GM12878 (cell line): ENCODE results near the gene KRT222. TPM values are rescaled to one million over a fixed set of nuclear protein-coding genes. Genes with fewer than 3 reads are reported as not detected.

Experiments used
- ATAC-seq: fragments of 200-7000 bp; cut with Tn5 transposase; 3 replicates; pipeline ENCODE4 v1.9.1; 2020; ENCODE audit warnings: mild to moderate bottlenecking, moderate library complexity
- BruUV-seq: library from RNA; stranded (reverse); fragments of 400-500 nt; replicated peaks from 2 replicates; lab custom pipeline; 2021; lab: Mats Ljungman, UMichigan
- CTCF ChIA-PET: fragments of 300-600 bp; sonication (Branson Sonifier 250); formaldehyde crosslinking; extraction: SDS; loops from one replicate; lab custom pipeline; 2021; ENCODE audit warnings: inconsistent platforms; lab: Yijun Ruan, JAX
- POLR2A ChIA-PET: fragments of 350-600 bp; formaldehyde crosslinking; extraction: SDS; loops from one replicate; lab custom pipeline; 2021; ENCODE audit warnings: inconsistent platforms; lab: Charles Lee
- RAD21 ChIA-PET: fragments of 300-600 bp; sonication (Branson Sonifier 250); formaldehyde crosslinking; loops from one replicate; lab custom pipeline; 2023; ENCODE audit warnings: antibody characterized with exemption; ENCODE audit not compliant: unreplicated experiment; lab: Charles Lee
- SMC1A ChIA-PET: fragments of 300-600 bp; sonication (Branson Sonifier 250); formaldehyde crosslinking; loops from one replicate; lab custom pipeline; 2023; ENCODE audit not compliant: unreplicated experiment, uncharacterized antibody; lab: Charles Lee
- DNase-seq: peaks from one replicate; pipeline ENCODE4 v3.0.0-alpha.2; 2011; ENCODE audit warnings: low read depth, low spot score
- FAIRE-seq: peaks from 3 replicates; lab custom pipeline; 2011; peaks lifted over from hg19 to GRCh38; lab: Jason Lieb, UNC
- H2AFZ ChIP-seq: 2 replicates; pipeline ENCODE4 v1.6.0; 2011; ENCODE audit warnings: low read depth, low read length, control low read depth; ENCODE audit not compliant: control insufficient read depth
- H3K27ac ChIP-seq: 2 replicates; pipeline ENCODE4 v1.5.1; 2011; ENCODE audit warnings: control low read depth; ENCODE audit not compliant: control insufficient read depth, insufficient read depth
- H3K27me3 ChIP-seq, 2 experiments: replicated peaks in 1 of 2; 2 replicates each; pipeline versions ENCODE4 v1.6.0 to v1.6.1; 2011; ENCODE audit warnings: low read length in 1 of 2; ENCODE audit not compliant: control insufficient read depth in 2 of 2, insufficient read depth in 2 of 2
- H3K36me3 ChIP-seq, 2 experiments: 2 replicates each; pipeline ENCODE4 v1.5.1; 2011; ENCODE audit warnings: low read length in 1 of 2; ENCODE audit not compliant: control insufficient read depth in 2 of 2, insufficient read depth in 2 of 2
- H3K4me1 ChIP-seq: 2 replicates; pipeline ENCODE4 v1.6.1; 2011; ENCODE audit warnings: mild to moderate bottlenecking, low read length, moderate library complexity, mixed read lengths; ENCODE audit not compliant: control insufficient read depth, insufficient read depth
- H3K4me2 ChIP-seq: 2 replicates; pipeline ENCODE4 v1.6.0; 2011; ENCODE audit warnings: control low read depth; ENCODE audit not compliant: control insufficient read depth, insufficient read depth
- H3K4me3 ChIP-seq: fragments of 200-600 bp; sonication (generic); 2 replicates; pipeline ENCODE4 v1.5.1; 2016
- H3K79me2 ChIP-seq: 2 replicates; pipeline ENCODE4 v1.6.0; 2011; ENCODE audit warnings: low read length; ENCODE audit not compliant: control insufficient read depth, insufficient read depth
- H3K9ac ChIP-seq: 2 replicates; pipeline ENCODE4 v1.8.0; 2011; ENCODE audit warnings: low read length, control low read depth, mixed read lengths; ENCODE audit not compliant: control insufficient read depth, insufficient read depth
- H3K9me3 ChIP-seq: replicated peaks from 3 replicates; pipeline ENCODE4 v1.5.1; 2011; ENCODE audit warnings: mild to moderate bottlenecking, low read length; ENCODE audit not compliant: control insufficient read depth, insufficient read depth
- H4K20me1 ChIP-seq: 2 replicates; pipeline ENCODE4 v1.6.0; 2011; ENCODE audit not compliant: control insufficient read depth, insufficient read depth
- BACH1 ChIP-seq: fragments of 450-650 bp; IDR thresholded peaks from 2 replicates; pipeline ENCODE4 v1.6.1; 2017; ENCODE audit warnings: mild to moderate bottlenecking, borderline replicate concordance
- CBFB ChIP-seq: IDR thresholded peaks from 2 replicates; pipeline ENCODE4 v1.6.1; 2016; ENCODE audit warnings: antibody characterized with exemption, low read depth
- CBX5 ChIP-seq: sonication (generic); IDR thresholded peaks from 2 replicates; pipeline ENCODE4 v1.6.1; 2016; ENCODE audit warnings: low read depth, moderate library complexity, mild to moderate bottlenecking, inconsistent platforms
- E2F4 ChIP-seq: IDR thresholded peaks from 2 replicates; pipeline ENCODE4 v1.6.1; 2012; ENCODE audit warnings: low read depth, low read length, improper control_type of control experiment
- FOS ChIP-seq: IDR thresholded peaks from 3 replicates; pipeline ENCODE4 v1.6.1; 2011; ENCODE audit warnings: borderline replicate concordance; ENCODE audit not compliant: insufficient read length; ENCODE audit errors: extremely low read depth
- HDGF ChIP-seq: fragments of 450-650 bp; IDR thresholded peaks from 2 replicates; pipeline ENCODE4 v1.6.1; 2016; ENCODE audit warnings: antibody characterized with exemption
- IKZF1 ChIP-seq: fragments of 450-650 bp; conservative IDR thresholded peaks from 2 replicates; pipeline ENCODE4 v1.6.1; 2017; ENCODE audit warnings: antibody characterized with exemption, mild to moderate bottlenecking
- LARP7 ChIP-seq: fragments of 450-650 bp; IDR thresholded peaks from 2 replicates; pipeline ENCODE4 v1.6.1; 2017; ENCODE audit warnings: mild to moderate bottlenecking
- MXI1 ChIP-seq: fragments of 150-350 bp; IDR thresholded peaks from 2 replicates; pipeline ENCODE4 v1.6.1; 2011; ENCODE audit warnings: low read depth, mild to moderate bottlenecking, inconsistent platforms, low read length, improper control_type of control experiment
- PKNOX1 ChIP-seq: fragments of 450-650 bp; IDR thresholded peaks from 2 replicates; pipeline ENCODE4 v1.6.1; 2016; ENCODE audit warnings: mild to moderate bottlenecking
- SMARCA5 ChIP-seq: fragments of 450-650 bp; IDR thresholded peaks from 2 replicates; pipeline ENCODE4 v1.6.1; 2017; ENCODE audit warnings: mild to moderate bottlenecking
- SPI1 ChIP-seq: IDR thresholded peaks from 2 replicates; pipeline ENCODE4 v1.6.1; 2011; ENCODE audit warnings: low read depth, mild to moderate bottlenecking, low read length, moderate library complexity, borderline replicate concordance; ENCODE audit not compliant: insufficient read depth
- TARDBP ChIP-seq: IDR thresholded peaks from 2 replicates; pipeline ENCODE4 v1.6.1; 2016; ENCODE audit warnings: borderline replicate concordance
- YY1 ChIP-seq: IDR thresholded peaks from 2 replicates; pipeline ENCODE4 v1.6.1; 2011; ENCODE audit warnings: low read depth, mild to moderate bottlenecking, low read length
- ZBTB11 ChIP-seq: fragments of 450-650 bp; formaldehyde crosslinking; IDR thresholded peaks from 2 replicates; pipeline ENCODE4 v1.5.0; 2022; ENCODE audit warnings: mild to moderate bottlenecking, missing genetic modification characterization
- WGBS: methylation state at CpG from one replicate; pipeline ENCODE4 v1.1.6; 2016; ENCODE audit warnings: low lambda C conversion rate; ENCODE audit not compliant: insufficient replicate concordance, insufficient coverage; ENCODE audit errors: missing lambda C conversion rate; 5-methylcytosine and 5-hydroxymethylcytosine counted together
- in situ Hi-C: fragments of 300-500 bp; cut with MboI; formaldehyde crosslinking; loops from 9 replicates; pipeline ENCODE4 v1.14.3; 2018; ENCODE audit warnings: mixed read lengths
- intact Hi-C: fragments of 100-400 bp; cut with micrococcal nuclease; formaldehyde crosslinking; loops from one replicate; pipeline ENCODE4 v1.14.2; 2022; ENCODE audit not compliant: unreplicated experiment
- polyA plus RNA-seq, 11 experiments: library from polyadenylated mRNA; depleted of rRNA in 4 of 11; unstranded in 6 of 11; stranded (reverse) in 5 of 11; fragments of >200 nt; fragmentation: Nextera tagmentation in 4 of 11; fragmentation: Illumina TruSeq in 1 of 11; extraction: Ambion mirVana in 4 of 11; extraction: Trizol in 1 of 11; gene quantifications; 1 replicate in 1 of 11; 2 replicates in 10 of 11; pipeline versions ENCODE4 v1.2.1 to v1.2.3, GENCODE V29; 2011 to 2016; ENCODE audit warnings: inconsistent platforms in 2 of 11, missing spikeins in 2 of 11, low read depth in 1 of 11
- total RNA-seq, 4 experiments: library from RNA; depleted of rRNA in 3 of 4; stranded (reverse); fragments of >200 nt in 3 of 4; fragmentation: Illumina TruSeq in 1 of 4; extraction: Trizol in 1 of 4; gene quantifications; 2 replicates each; pipeline versions ENCODE4 v1.2.1 to v1.2.3, GENCODE V29; 2013 to 2021

The KRT222 gene
- total and polyA plus RNA-seq, 10 of the 15 experiments (the other 5 are each of a cell fraction or from before 2014, with no cell fraction given) = 0.21 to 6.4 (median 0.54) TPM; not detected in 1

- TF ChIP-seq ZBTB11 (no peak), MXI1 (peak; percentile 81; the same call in 1 of the 2 replicates), TARDBP (0 out of 2 replicates have a peak, but pooled peaks have one; percentile 47), CBFB (peak; percentile 65)
Observed at GRCh38 chr17:40615068-40615840, 49.7 kb downstream of the KRT222 start (continued).

- intact Hi-C loops = loop anchor here (1.0 to 5.0 kb wide), 7 partner anchors 11 to 1053 kb away; no protein-coding TSS in a partner anchor
- TF ChIP-seq IKZF1 (peak; percentile 71), PKNOX1 (peak; percentile 18; the same call in 1 of the 2 replicates), SMARCA5 (0 out of 2 replicates have a peak, but pooled peaks have one; percentile 46), CBX5 (no peak), E2F4 (no peak), FOS (no peak), BACH1 (peak; percentile 21), YY1 (0 out of 2 replicates have a peak, but pooled peaks have one; percentile 11), HDGF (no peak), LARP7 (0 out of 2 replicates have a peak, but pooled peaks have one; percentile 34), SPI1 (0 out of 2 replicates have a peak, but pooled peaks have one; percentile 13)
Observed at GRCh38 chr17:40614431-40615067, 50.4 kb downstream of the KRT222 start.

More at GRCh38 chr17:40614431-40615067, 50.4 kb downstream of the KRT222 start:
- Histone ChIP-seq H3K9me3 (no peaks in the 10 kb centered on the region), H3K4me3 (0 out of 2 replicates have a peak overlapping the region, but pooled peaks have one; percentile 7), H3K27me3 (no peaks in the 10 kb centered on the region), H3K4me1 (peaks cover 30% of the 10 kb centered on the region), H3K27ac (peak overlapping the region; percentile 29), H3K36me3 (no peaks in the 10 kb centered on the region), H3K4me2 (peak overlapping the region; percentile 11), H2AFZ (no peak overlapping the region), H4K20me1 (no peaks in the 10 kb centered on the region), H3K9ac (no peak overlapping the region; the same call in 1 of the 2 replicates), H3K79me2 (no peaks in the 10 kb centered on the region)
- ChIA-PET RAD21 (interaction anchor here (0.8 to 7.9 kb wide), 44 partner anchors 10 to 1053 kb away, joined by 3 to 229 read pairs (median 8); partner anchors contain the start of genes CCR7, RARA and TOP2A), CTCF (interaction anchor here (0.6 to 11.9 kb wide), 48 partner anchors 10 to 1054 kb away, joined by 3 to 193 read pairs (median 8); partner anchors contain the start of genes IGFBP4 and TOP2A), SMC1A (interaction anchor here (0.7 to 8.9 kb wide), 31 partner anchors 10 to 1053 kb away, joined by 3 to 175 read pairs (median 5); partner anchors contain the start of genes CCR7 and IGFBP4), POLR2A (interaction anchor here (0.7 to 7.9 kb wide), 21 partner anchors 10 to 305 kb away, joined by 3 to 117 read pairs (median 12); partner anchors contain the start of genes CCR7 and RARA)
- 62% methylated on average over 12 of the region's 13 CpGs for WGBS
- no peak for FAIRE-seq
- peak; percentile 21 for ATAC-seq
- DNase-seq = no peak
- BruUV-seq = TSS peak; percentile 94
- in situ Hi-C loops = loop anchor here (5.0 to 10.0 kb wide), 2 partner anchors 188 to 1050 kb away; no protein-coding TSS in a partner anchor
